HG02885 (cell line): ENCODE results near the gene SYT2.
A peak's percentile ranks its signal among the peaks of the same experiment; 100 is the strongest.
"Not testable (repeated sequence)": the region's sequence is repeated elsewhere in the genome, so short reads cannot be mapped to it uniquely, and the experiment has no call there.

ENCODE experiments used
- ATAC-seq: cut with Tn5 transposase; IDR thresholded peaks from one replicate; pipeline ENCODE4 v1.9.1; 2021; ENCODE audit warnings: mild to moderate bottlenecking; ENCODE audit not compliant: unreplicated experiment, poor library complexity

SYT2 gene

DNA sequence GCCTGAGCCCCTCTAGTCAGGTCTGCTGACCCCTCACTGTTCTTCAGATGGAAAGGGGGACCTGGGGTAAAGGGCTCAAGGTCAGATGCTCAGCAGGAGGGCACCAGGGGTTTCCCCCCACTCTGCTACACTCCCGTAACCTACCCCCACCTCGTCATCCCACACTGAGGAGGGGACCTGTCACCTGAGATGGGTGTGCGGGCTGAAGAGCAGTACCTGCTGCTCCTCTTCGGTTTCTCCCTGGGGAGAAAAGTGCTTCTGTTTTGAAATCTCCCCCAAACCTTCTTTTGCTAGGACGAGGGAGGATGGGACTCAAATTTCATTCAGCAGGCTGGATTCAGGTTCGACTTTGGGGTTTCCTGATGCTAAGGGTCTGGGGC, 65.2 kb downstream of the SYT2 start:
- ATAC-seq: no peak

DNA sequence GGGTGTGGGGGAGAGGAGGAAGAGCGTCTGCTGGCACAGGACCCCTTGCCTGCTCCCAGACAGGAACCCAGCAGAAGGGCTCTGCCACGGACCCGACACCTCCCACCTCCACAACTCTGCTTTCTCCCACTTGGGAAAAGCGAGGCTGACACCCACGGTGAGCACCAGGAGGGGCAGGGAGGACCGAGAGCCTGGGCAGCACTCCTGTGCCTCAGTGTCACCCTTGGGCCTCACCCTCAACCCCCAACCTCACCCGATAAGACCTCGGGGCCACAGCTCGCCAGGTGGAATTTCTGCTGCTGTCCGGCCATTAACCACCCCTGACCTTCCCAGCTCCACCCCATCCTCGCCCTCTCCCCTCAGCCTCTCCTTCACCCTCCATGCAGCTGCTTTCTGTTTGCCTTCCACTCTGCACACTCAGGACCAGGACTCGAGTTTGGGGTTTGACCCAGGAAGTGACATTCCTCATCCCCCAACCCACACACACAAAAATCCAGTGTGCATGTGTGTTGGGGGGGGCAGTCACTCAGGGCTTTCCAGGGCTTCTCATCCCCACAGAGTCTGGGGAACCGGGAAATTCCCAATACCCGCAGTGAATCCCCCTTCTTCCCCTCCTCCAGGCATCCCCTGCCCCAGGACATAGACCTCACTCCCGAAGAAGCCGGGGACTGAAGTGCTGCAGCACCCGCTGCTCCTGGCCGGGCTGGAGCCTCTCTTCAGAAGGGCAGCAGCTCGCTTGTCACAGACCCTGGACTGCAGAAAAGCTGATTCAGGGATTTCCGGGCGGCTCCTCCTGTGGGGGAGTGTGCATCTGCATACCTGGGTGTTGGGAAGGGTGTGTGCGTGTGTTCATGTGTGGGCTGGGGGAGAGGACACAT, 65.8 kb downstream of the SYT2 start:
- no peak for ATAC-seq

DNA sequence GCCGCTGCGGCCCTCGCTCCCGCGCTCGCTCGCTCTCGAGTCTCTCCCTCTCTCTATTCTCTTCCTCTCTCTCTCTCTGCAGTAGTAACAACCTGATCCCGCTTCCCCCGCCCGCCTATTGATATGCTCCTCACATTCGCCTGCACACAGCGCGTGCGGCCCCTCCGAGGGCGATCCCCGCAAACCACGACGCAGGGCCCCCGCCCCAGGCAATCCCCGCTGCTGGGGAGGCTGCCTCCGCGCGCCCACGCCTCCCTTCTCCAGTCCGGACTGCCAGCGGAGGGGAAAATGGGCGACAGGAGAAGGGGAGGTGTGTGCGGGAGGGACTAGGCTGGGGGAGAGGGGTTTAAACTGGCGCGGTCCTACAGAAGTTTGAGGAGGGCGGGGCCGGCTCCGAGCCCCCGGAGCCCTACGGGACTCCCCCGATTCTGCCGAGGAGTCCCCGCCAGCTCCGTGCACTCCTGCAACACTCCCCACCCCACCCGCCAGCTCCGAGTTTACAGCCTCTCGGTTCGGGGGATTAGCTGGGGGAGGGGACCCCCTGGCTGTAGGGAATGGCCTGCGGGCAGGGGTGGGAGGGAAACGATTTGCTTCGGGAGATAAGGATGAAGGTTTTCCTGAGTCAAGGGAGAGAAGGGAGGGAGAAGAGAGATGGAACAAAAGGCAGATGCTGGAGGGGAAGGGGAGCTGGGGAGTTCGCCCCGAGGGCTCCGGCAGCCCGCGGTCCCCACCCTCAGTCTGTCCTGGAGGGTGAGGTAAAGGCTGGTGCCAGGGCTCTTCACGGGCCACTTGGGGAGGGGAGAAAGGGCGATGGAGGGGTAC, 66.6 kb downstream of the SYT2 start:
- ATAC-seq: no peak

DNA sequence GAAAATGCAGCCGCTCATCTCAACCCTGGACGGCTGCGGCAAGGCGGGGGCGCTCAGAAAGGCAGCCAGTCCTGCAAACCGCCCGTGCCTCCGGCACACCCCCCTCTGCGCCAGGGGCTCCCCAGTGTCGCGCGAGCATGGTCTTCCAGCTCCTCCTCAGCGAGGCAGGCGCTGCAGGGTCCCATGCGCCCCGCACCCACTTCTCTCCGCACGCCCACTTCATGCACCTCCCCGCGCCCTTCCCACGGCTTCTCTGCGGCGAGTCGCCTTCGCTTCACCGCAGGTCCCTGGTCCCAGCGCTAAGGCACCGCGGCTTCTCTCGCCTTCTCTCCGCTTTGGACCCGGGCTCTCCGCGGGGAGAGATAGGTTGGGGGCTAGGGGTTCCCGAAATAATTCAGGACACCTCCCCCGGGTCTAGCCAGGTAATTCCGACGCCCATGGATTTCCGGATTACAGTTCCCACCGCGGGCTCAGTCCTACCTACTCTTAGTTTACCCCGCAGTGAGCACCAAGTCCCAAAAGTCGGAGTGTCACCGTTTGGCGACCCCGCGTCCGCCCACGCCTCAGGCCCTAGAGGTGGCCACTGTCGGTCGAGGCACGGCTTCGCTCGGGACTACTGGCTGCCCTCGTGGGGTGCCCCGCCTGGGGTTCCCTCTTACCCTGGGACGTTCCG, 67.5 kb downstream of the SYT2 start:
- no peak for ATAC-seq

- ATAC-seq: no peak
Measured at GRCh38 chr1:202642212-202642611, 68.0 kb downstream of the SYT2 start.

DNA sequence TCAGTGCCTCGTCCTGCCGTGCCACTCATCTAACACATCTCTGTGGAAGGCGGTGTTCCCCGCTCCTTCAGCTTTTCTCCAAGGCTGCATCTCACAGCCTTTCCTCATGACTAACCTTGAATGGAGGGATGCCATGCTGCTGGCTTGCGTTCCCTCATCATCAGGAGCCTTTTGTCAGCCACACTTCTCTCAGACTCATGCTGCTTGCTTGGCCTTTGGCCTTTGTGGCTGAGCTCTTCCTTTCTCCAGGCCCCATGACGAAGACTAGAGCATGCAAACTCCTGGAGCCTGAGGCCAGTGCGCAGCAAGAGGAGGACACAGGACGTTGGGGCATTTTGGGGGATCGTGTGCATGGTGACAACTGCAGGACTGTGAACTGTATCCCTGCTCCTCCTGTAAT, 70.8 kb downstream of the SYT2 start:
- no peak for ATAC-seq

GRCh38 chr1:202638701-202639305, 71.5 kb downstream of the SYT2 start:
- ATAC-seq: not testable (repeated sequence)

DNA sequence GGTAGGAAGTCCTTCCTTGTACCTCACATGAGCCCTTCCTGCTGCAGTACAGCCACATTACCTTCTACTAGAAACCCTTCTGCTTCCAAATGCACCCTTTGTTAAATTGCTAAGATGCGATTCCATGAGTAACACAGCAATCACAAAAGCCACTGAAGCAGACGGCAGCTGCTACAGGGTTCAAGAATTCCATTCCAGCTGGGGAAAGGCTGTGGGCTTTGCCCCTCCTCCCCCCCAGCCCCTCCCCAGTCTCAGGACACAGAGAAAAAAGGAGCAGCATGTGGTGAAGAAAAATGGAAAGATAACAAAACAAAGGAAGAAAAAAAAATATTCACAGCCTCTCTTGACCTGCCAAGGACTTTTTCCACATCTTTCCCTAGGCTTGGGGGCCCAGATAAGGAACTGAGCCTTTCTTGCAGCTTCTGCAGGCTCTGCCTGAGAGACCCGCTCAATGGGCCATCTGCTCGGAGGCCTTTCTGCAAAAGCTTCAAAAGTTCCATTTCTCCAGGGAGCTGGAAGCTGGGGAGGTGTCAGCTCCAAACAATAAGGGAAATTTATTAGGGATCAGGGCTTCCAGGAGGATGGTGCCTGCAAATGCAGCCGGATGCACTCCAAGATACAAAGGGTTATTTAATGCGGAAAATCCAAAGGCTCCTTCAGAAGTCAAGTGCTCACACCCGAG, 72.1 kb downstream of the SYT2 start:
- ATAC-seq: no peak

GRCh38 chr1:202637321-202638018, 72.8 kb downstream of the SYT2 start:
- not testable (repeated sequence) for ATAC-seq

DNA sequence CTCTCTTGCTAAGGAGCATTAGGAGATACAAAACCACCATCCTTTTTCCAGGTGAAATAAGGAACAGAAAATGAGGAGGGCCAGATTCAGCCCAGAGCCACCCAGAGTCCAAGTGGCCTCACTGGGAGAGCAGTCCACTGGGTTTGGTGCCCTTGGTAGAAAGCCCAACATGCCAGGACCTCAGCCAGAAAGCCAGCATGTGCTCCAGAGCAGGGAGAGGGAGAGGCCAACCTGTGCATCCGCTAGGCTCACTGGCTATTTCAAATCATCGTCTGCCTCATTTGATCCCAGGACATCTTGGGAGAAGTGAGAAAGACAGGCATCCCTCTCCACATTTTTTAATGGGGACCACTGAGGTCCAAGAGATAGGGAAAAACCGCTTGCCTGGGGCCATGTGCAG, 74.1 kb downstream of the SYT2 start:
- not testable (repeated sequence) for ATAC-seq

DNA sequence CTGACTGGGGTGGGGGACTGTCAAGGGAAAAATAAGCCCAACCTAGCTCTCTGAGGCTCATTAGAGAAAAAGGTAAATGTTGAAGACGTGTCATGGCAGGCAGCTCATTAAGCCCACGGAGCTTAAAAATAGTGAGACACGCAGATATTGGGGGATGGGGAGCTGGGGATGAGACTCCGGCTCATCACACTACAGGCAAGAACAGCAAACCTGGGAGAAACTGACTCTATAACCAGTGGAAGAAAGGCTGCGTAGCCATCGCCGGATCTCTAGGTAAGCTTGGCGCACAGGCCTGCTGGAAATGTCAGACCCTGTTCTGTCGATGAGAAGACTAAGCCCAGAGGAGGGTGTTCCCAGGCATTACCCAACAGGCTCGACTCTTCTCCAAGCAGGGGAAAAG, 78.0 kb downstream of the SYT2 start:
- ATAC-seq: no peak

DNA sequence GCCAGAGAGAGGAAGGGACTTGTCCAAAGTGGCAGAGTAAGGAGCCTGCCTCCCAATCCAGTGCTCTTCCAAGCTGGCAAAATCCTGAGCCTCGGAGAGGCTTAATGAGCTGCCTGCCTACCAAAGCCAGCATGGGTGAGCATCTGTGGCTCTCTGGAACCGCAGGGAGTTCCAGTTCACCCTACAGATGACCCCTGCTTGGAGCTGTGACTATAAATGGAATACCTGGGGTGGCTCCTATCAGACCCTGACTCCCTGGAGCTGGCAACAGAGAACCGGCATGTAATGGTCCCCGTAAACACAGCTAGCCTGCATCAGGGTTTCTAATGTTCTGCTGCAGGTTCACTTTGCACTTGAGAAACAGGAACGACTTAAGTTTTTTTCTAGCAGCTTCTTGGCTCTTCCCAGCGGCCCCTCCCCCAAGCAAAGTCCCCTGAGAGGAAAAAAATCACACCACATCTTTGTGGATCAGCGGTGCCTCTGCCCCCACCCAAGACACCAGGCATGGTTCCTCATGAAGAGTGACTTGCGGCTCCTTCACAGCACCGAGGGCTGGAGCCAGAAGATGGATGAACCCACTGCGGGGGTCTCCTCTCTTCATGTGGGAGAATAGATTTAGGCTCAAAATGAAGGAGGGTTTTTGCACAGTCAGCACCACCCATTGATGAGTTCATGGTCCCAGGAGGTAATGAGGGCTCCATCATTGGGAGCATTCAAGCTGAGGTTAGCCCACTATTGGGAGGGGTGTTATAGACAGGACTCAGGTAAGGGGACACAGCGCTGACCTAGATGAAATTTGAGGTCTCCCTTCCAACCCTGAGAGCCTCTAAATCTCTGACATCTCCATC, 79.0 kb downstream of the SYT2 start:
- ATAC-seq: no peak

DNA sequence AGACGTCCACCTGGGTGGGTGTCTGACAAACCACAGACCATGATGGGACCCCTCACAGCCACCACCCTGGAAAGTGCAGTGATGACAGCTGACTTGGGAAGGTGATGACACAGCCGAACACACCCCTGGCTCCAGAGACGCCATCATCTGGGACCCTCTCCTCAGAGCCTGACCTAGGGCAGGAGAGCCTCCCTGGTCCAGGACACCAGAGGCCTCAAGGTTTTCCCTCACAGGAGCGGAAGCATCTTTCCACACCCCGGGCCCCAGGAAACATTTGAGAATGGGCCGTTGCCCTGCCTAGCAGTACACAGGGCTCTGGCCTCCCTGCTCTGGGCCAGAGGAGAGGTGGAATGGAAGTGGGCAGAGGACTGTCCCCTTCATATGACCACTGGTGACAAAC, 79.7 kb downstream of the SYT2 start:
- no peak for ATAC-seq

- not testable (repeated sequence) for ATAC-seq
Measured at GRCh38 chr1:202630096-202630495, 80.2 kb downstream of the SYT2 start.

DNA sequence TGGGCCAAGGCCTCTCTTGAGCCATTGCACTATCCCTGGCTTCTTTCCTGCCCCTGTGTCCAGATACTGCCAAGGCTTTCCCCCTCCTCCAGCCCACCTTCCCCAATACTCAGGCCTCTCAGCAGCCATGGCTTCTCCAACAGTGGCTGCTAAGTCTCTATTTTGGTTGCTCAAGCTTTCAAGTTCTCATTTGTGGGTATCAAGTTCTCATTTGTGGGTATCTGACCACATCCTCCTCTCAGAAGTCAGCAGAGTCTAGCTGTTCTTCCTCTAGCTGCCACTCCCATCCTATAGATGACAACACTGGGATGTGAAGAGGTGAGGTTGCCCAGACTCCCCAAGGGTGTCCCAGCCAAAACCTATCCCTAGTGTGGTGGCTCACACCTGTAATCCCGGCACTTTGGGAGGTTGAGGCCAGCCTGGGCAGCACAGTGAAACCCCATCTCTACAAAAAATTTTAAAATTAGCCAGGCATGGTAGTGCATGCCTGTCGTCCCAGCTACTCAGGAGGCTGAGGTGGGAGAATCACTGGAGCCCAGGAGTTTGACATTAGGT, 80.9 kb downstream of the SYT2 start:
- ATAC-seq: peak; percentile 69

DNA sequence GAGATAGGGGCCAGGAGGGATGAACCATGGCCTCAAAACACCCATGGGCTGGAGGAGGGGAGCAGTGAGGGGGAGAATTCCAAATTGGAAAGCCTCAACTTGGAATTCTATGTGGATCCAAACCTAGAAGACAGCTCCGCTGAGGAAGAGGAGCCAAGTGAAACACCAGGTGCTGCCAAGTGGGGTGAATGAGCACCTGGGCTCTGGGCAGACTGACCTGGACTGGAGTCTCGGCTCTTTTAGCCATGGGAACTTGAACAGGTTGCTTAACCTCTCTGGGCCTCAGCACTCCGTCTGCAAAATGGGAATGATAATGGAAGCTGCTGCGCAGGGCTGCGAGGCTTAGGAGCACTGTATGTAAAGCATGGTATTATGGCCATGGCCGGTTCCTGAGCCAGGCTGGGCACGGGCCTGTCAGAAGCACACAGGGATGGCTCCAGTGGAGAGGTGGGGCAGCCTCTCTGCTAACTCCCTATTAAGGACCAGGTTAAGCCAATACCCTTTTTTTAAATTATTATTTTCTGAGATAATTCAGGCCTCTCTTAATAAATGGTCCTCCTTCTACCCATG, 81.5 kb downstream of the SYT2 start:
- ATAC-seq: no peak

DNA sequence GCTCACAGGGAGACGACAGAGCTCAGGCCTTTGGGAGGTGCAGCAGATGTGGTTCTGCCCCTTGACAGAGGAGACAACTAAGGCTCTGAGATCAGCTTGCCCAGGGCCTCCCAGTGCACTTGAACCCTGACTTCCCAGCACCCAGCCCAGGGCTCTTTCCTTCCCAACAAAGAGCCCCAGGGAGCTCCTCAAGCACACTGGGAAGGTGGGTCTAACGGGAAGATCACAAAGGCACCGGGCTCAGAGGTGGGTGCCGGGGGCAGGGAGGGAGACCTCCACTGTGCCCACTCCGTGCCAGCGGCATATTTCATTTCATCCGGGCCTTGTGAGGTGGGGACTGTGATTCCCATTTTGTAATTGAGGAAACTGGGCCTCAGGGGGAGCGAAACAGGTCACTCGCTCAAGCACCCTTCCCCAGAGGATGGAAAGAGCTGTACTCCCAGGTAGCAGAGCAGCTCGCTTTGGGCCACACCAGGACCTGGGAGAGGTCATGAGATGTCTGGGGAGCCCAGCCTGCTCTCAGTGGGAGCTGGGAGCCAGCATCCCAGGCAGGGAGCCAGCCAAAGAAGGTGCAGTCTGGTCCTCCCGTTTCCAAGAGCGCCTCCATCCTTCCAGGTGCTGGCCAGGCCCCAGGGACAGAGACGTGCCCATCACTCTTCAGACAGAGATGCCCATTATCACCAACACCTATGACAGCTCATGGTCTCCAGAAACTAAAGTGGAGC, 82.3 kb downstream of the SYT2 start:
- no peak for ATAC-seq
